HG03280 (cell line): ENCODE data around the gene SIL1.
"Not testable (repeated sequence)": the region's sequence is repeated elsewhere in the genome, so short reads cannot be mapped to it uniquely, and the experiment has no call there.

ENCODE experiments used
- ATAC-seq: cut with Tn5 transposase; IDR thresholded peaks from one replicate; pipeline ENCODE4 v1.9.1; 2021; ENCODE audit warnings: mild to moderate bottlenecking, moderate library complexity; ENCODE audit not compliant: unreplicated experiment

SIL1 gene

DNA sequence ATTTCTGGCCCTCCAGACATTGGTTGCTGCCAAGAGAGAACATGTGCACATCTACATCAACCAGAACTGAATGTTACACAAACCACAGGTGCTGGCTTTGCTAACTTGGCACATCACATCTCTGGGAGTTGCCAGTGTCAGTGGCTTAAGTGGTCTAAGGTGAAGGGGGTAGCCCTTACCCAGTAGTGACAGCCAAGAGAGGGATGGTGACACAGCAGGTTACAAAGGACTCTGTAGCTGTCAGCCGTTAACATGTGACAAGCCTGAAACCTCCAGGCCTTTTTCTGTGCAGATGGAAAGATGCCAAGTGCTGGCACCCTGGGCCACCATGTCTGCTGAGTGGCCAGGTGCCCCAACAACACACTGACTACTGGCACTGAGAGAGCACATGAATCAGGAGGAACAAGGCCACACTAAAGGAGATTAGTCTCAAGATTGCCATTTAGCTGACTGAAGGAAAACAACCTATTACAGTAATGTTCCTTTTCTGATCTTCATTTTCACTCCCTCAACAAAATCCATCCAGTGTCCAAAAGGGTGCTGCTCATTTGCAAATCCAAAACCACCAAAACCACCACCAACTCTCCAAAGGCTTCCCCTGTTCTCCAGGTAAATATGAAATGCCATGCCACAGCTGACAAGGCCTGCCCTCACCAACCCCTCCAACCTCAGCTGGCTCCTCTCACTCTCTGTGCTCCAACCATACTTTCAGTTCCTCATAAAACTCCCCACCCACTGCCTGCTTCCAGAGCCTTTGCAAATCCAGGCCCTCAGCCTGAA, 20.2 kb downstream of the SIL1 start:
- ATAC-seq, result peak; percentile 64

DNA sequence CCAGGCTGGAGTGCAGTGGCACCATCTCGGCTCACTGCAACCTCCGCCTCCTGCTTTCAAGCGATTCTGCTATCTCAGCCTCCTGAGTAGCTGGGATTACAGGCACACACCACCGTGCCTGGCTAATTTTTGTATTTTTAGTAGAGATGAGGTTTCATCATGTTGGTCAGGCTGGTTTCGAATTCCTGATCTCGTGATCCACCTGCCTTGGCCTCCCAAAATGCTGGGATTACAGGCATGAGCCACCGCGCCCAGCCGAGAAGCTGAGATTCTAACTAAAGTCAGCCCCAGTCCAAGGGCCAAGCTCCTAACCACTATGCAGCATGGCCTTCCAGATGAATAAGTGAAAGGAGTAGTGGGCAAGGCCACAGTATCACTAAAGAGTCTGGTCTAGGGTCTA, 20.9 kb downstream of the SIL1 start:
- not testable (repeated sequence) for ATAC-seq

DNA sequence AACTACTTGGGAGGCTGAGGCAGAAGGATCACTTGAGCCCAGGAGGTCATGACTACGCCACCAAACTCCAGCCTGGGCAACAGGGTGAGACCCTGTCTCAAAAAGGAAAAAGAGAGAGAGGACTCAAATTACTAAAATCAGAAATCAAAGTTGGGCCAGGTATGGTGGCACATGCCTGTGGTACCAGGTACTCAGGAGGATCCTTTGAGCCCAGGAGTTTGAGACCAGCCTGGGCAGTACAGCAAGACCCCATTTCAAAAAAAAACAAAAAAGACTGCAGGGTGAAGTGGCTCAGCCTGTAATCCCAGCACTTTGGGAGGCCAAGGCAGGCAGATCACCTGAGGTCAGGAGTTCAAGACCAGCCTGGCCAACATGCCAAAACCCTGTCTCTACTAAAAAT, 23.8 kb downstream of the SIL1 start:
- ATAC-seq, result not testable (repeated sequence)

DNA sequence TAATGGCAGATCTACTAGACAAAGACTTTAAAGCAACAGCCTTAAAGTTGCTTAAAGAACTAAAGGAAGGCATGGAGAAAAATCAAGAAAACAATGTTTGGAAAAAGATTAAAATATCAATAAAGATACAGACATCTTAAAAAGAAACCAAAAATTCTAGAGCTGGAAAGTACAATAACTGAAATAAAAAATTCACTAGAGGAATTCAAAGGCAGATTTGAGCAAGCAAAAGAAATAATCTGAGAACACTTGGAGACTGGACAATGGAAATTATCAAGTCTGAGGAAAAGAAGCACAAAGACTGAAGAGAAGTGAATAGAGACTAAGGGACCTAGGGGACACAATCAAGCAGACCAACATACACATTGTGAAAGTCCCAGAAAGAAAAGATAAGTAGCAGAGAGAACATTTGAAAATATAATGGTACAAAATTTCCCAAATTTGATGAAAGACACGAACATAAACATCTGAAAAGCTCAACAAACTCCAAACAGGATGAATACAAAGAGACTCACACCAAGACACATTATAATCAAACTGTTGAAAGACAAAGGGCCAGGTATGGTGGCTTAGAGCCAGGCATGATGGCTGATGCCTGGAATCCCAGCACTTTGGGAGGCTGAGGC, 26.3 kb downstream of the SIL1 start:
- ATAC-seq, result no peak

DNA sequence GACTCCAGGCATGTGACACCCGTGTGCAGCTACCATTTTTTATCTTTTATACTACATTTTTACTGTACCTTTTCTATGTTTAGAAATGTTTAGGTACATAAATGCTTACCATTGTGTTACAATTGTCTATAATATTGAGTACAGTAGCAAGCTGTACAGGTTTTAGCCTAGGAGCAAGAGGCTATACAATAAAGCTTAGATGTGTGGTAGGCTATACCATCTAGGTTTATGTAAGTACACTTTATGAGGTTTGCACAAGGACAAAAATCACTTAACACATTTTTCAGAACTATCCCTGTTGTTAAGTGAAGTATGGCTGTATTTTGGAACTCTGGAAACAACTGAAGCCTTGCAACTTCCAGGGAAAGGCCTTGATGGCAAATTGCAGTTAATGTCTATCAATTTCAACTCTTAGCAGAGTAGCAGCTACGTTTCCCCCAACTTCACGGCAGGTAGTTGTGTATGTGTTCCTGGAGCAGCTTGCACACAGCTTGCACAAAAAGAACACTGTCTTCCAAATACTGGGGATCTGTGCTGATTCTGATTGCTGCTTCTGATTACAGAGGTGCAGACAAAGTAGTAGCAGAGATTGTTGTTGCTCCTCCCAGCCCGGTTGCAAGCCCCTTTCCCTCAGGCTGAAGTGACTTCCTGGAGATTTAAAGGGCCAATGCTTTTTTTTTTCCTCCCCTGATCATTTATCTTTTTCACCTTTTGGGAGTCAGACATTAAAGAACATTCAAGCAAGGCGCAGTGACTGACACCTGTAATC, 30.0 kb downstream of the SIL1 start:
- ATAC-seq, result no peak

DNA sequence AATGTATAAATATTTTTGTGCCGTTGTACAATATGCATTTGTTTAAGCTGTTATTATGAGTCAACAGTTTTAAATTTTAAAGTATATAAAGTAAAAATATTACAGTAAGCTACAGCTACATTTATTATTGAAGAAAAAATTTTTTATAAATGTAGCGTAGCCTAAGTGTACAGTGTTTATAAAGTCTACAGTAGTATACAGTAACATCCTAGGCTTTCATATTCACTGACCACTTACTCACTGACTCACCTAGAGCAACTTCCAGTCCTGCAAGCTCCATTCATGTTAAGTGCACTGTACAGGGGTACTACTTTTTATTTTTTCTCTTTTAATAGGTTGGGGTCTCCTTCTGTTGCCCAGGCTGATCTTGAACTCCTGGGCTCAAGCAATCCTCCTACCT, 30.6 kb downstream of the SIL1 start:
- ATAC-seq, result no peak

DNA sequence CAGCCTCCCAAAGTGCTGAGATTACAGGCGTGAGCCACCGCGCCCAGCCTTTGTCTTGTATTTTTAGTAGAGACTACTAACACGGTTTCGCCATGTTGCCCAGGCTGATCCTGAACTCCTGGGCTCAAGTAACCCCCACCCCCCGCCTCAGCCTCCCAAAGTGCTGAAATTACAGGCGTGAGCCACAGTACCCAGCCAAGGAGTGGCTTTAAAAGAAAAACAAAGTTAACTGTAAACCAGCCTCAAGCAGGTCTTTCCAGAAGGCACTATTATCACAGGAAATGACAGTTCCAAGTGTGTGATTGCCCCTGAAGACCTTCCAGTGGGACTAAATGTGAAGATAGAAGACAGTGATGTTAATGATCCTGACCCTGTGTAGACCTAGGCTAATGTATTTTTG, 31.1 kb downstream of the SIL1 start:
- no peak for ATAC-seq

DNA sequence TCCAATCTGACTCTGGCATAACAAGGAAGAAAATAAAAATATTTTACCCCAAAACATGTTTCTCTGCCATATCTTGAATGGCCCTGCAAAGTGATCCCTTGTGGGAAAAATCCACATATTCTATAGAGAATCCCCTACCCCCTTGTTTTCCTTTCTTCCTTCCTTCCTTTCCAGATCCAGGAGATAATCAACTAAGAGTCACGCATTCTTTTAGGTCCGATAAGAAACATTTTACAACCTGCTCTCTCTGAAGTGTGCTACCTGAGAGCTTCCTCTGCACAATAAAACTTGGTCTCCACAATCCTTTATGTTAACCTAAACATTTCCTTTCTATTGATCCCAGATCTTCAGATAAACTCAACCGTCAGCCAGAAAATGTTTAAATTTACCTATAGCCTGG, 33.3 kb downstream of the SIL1 start:
- ATAC-seq, result not testable (repeated sequence)

DNA sequence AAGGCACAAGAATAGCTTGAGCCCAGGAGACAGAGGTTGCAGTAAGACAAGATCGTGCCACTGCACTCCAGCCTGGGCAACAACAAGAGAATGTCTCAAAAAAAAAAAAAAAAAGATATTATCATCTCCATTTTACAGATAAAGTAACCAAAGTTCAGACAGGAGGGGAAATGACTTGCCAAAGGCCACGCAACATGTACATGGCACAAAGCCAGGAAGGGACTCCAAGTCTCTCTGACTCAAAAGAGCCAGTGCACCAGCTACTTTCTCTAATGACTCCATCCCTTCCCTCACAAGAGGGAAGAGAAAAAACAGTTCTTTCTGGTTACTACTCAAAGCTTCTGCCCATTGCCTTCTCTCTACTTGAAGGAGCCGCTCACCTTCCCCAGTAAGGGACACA, 34.1 kb downstream of the SIL1 start:
- no peak for ATAC-seq

DNA sequence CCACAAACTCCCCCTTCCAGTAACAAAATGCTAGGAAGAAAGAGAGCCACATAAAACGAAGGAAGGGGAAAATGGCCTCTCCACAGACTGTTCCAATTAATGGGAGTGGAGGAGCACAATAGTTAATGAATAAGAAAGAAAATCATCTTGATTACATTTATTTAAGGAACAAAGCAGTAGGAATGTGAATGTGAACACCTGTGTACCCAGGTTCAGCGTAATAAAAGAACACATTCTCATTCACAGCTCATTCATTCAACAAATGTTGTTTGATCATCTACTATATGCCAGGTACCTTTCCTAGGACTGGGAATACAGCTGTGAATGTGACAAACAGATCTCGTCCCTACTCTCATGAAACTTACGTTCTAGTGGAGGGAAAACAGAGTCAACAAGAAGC, 35.7 kb downstream of the SIL1 start:
- ATAC-seq, result no peak

DNA sequence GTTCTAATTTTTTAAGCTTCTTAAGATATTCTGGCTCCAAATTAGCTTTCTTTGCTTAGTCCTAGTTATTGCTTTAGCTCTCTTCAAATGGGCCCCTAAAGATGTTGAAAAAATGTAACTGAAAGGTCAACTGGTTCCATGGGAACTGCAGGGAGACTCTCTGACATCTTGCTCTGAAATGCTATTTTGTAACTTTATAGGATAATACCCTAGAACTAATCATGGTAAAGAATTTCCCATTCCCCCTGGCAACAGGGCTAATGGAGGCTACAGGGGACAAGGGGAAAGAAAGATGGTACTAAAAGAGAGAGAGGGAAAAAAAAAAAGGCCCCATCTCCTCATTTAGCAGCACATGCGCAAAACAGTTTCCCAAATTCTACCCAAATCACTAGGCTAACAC, 39.4 kb downstream of the SIL1 start:
- no peak for ATAC-seq

DNA sequence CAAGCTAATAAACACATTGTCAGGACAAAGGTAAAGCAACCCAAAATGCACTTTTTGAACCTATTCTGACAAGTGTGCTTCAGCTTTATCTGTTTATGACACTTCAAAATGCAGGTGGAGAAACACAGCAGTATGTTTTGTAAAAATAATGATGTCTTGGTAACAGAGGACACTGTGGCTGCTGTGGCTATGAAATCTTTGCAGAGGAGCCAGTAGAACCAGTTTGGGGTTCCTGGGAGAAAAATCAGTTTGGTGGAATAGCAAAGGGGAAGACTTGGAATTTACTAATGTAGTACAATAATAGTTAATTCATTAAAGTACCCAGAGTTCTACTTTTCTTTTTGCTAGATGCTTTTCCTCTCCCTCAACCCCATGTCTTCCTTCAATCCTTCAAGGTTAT, 40.6 kb downstream of the SIL1 start:
- ATAC-seq, result no peak

DNA sequence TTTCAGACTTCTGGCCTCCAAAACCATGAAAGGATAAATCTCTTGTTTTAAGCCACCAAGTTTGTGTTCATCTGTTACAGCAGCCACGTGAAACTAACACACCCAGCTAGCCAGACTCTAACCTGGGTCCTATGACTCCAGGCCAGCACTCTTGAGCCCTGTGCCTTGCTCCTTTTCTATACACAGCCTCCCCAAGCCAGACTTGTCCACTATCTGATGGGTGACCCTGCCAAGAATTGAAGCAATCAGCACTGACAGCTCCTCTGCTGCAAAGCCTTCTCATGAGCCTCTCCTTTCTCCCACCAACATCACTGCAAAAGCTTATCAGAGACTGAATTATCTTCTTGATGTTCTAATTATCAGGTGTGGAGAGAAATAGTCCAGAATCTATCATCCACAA, 41.4 kb downstream of the SIL1 start:
- ATAC-seq, result no peak

DNA sequence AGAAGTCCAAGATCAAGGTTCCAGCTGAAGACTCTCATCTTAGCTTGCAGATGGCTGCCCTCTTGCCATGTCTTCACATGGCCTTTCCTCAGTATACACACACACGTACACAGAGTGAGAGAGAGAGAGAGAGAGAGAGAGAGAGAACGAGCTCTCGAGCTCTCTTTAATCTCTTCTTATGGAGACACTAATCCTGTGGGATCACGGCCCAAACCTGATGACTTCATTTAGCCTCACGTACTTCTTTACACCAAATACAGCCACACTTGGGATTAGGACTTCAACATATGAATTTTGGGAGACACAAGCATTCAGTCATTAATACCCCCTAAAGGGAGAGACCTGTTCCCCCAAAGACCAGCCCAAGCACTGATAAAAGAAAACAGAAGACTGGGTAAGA, 42.8 kb downstream of the SIL1 start:
- ATAC-seq, result no peak

DNA sequence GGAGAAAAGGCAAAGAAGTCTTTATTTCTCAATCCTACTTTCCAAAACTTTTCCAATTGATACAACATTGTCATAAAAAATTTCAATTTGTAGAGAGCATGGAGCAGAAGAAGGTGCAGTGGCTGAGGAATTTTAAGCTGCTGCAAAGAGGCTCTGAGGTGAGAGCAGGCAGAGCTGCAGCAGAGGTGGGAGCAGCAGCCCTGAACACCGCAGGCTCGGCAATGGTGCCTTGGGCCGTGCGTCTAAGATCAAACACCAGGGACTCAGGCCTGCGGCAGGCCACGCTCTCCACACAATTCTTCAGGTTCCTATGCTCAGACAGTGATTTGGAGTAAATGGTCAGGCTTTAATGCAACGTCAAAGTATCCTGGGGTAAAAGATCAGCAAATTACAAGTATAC, 46.3 kb downstream of the SIL1 start:
- ATAC-seq, result no peak

DNA sequence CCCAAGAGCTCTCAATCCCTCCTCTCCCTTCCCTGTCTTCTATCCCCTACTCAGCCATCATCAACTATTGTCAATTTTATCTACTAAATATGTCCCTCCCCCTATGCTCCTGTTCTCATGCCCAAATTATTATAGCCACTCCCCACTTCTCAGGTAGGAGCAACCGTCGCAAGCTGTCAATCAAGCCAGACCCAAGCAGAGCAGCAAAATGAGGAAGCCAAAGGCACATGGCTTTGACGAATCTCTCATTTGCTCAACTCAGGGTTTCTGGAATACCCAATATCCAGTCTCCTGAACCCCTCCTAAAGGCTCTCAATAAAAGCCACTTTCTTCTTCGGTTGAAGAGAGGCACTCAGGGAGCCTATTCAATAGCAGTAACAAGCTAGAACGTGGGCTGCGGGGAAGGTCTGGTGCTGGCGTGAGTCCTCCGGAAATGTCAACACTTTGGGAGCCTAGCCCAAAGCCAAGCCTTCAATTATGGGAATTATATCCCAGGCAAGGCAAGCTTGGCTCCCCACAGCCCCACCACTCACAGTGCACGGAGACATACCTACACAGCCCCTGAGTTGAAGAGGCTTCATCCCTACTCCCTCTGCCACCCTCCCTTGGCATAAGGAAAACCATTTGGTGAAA, 47.7 kb downstream of the SIL1 start:
- ATAC-seq, result no peak

DNA sequence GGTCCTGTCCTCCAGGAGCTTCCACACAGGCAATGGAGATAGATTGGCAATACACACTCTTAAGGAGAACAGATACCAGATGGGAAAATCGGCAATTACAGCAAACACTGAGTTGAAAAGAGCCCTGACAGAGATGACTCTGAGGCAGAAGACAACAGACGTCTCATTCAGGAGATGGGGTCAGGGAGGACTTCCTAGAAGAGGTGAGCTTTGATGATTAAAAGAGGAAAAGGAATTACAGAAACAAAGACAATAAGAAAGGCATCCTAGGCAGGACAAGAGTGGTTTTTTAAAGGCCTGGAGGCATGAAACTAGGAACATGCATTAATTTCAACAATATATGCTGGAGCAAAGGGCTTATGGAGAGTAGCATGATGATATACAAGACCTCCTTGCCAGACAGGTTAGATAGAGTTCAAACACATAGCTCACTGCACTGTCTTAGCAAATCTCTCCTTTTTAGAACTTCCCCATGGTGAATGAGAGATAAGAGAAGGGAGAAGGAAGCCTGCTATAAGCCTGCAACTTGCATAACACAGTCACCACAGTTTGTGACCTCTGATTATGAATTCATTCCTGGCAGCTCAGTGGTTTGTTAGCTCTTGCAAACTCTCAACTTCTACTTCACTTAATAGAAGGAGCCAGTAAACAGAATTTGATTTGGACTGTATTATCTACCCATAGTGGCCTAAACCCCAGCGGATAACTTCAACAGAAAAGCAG, 48.5 kb downstream of the SIL1 start:
- no peak for ATAC-seq

DNA sequence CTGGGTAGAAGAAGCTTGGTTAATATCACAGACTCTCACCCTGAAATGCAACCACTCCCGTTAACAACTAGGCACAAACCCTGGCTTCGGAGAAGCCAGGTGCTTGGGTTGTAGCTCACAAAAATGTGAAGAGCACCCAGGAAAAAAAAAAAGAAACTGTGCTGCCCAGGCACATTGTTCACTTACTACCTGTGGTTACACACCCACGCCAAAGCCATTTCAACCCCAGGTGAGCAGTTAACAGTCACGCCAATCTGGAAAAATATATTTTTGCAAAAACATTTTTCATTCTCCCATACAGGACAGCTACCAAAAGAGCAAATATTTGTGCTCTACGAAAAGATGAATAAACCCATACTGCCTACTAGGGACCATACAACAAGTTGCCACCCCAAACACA, 49.2 kb downstream of the SIL1 start:
- ATAC-seq, result no peak

DNA sequence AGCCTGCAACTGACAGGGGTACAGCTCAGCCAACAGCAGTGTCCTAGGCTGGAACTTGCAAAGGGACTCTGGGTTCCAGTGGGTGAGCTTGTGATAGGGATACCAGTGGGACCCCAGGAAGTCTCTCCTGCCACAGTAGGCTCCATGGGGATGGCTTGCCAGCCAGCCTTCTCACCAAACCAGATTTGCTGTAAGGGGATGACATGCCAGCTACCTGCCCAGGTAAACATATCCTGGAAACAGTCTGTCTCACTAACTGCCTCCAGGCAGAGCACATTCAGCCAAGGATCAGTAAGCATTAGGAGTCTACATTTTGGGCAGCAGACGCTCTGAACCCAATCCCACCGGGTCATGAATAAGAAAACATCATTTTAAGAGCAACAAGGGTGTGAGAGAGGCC, 49.9 kb downstream of the SIL1 start:
- no peak for ATAC-seq

DNA sequence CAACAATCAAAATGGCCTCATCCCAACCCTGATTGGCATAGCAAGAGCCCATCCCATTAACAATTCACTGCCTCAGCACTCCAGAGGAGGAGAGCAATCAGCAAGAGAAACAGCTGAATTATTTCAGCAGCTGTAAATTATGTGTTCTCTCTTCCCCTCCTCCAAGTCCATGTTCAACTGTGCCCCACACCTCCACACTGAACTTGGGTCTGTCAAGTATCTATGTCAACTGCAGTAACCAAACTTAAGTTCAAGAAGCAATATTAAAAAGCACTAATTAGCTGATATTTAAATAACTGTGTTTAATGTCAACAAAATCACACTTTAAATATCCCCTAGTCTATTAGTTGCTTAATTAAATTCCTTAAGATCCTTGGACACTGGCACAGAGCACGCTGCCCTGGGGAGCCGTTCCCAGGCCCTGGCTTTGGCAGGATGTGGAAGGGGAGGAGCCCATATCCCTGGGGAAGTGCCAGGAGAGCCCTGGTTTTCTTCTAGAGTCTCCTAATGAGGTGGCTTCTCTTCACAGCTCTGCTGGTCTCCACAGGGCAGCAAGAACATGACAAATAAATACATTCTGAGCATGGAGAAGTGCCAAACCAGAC, 50.6 kb downstream of the SIL1 start:
- ATAC-seq, result no peak
